ENCODE measurements around the gene MRE11. TPM values are rescaled to one million over a fixed set of nuclear protein-coding genes. Genes with fewer than 3 reads are reported as not detected.
A peak's percentile ranks its signal among the peaks of the same experiment; 100 is the strongest.

Gene MRE11
- total RNA-seq, 1 donor from 2014 or later: 21.2 TPM

DNA sequence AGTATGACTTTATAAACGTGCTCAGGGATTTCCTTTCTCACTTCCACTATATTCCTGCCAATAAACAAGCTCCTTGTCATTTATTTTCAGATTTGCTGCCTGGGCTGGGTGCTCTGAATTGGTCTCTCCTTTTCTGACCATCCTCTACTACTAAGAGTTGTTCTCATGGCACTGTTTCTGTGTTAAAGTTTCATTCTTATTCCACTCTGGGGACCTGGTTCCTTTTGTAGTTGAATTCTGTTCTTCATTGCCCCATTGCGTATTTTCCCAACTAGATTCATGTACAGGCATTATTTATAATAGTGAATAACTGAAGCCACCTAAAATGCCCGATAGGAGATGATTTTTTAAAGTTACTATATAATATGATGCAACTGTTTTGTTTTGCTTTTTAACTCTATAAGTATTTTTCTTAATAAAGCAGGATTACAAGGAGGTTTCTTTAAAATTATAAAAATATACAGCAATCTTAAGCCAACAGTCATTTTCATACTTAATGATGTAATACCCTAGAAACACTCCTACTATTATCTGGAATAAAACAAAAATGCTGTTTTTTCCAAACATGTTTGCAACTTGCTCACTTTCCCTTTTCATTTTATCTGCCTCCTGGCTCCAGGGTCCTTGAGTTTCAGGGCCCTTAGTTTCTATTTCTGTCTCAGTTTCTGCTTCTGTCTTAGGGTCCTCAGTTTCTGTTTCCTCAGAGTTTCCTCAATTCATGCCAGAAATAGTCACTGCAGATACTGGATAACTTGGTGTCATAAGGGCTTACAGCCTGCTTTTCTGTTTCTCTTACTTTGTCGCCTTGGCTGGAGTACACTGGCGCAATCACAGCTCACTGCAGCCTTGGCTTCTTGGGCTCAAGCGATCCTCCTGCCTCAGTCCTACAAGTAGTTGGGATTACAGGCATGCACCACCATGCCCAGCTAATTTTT is 40.3 kb upstream of the MRE11 start:
- Mint-ChIP-seq H3K4me1 (ENCODE audit: unreplicated experiment) (peaks cover 21% of the 10 kb centered on the region), H3K9me3 (ENCODE audit: unreplicated experiment) (no peaks in the 10 kb centered on the region), H3K4me3 (ENCODE audit: unreplicated experiment) (no peak overlapping the region), H3K27ac (ENCODE audit: unreplicated experiment) (peak overlapping the region; percentile 11), H3K36me3 (ENCODE audit: unreplicated experiment) (no peaks in the 10 kb centered on the region), H3K27me3 (ENCODE audit: unreplicated experiment) (peaks cover 3% of the 10 kb centered on the region)
- no peak for DNase-seq (ENCODE audit: extremely low spot score, unreplicated experiment)
- TF ChIP-seq, protein P1, sequence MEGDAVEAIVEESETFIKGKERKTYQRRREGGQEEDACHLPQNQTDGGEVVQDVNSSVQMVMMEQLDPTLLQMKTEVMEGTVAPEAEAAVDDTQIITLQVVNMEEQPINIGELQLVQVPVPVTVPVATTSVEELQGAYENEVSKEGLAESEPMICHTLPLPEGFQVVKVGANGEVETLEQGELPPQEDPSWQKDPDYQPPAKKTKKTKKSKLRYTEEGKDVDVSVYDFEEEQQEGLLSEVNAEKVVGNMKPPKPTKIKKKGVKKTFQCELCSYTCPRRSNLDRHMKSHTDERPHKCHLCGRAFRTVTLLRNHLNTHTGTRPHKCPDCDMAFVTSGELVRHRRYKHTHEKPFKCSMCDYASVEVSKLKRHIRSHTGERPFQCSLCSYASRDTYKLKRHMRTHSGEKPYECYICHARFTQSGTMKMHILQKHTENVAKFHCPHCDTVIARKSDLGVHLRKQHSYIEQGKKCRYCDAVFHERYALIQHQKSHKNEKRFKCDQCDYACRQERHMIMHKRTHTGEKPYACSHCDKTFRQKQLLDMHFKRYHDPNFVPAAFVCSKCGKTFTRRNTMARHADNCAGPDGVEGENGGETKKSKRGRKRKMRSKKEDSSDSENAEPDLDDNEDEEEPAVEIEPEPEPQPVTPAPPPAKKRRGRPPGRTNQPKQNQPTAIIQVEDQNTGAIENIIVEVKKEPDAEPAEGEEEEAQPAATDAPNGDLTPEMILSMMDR (IDR thresholded peaks at IDR 0.05): no peak

DNA sequence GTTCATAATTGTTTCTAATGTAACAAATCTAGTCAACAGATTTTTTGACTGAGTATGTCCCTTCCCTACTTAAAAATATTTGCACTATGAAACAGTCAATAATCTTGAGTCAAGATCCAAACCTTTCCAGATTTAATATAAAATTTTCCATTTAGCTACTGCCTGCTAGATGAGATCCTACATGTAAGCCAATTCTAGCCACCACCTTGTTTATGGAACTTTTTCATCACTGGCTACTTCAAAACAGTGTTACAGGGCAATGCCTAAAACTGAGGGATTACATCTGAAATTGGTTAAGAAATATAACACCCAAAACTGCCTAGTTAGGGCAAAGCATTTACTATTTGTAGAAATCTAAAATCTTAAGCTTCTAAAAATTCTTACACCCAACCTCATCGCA is 39.6 kb upstream of the MRE11 start:
- H3K27ac Mint-ChIP-seq (ENCODE audit: unreplicated experiment): no peak overlapping the region
- TF ChIP-seq, protein P1 (IDR thresholded peaks at IDR 0.05): no peak
- no peaks in the 10 kb centered on the region for H3K36me3 Mint-ChIP-seq (ENCODE audit: unreplicated experiment)
- no peak for DNase-seq (ENCODE audit: extremely low spot score, unreplicated experiment)
- H3K4me3 Mint-ChIP-seq (ENCODE audit: unreplicated experiment): no peak overlapping the region
- no peaks in the 10 kb centered on the region for H3K9me3 Mint-ChIP-seq (ENCODE audit: unreplicated experiment)
- H3K4me1 Mint-ChIP-seq (ENCODE audit: unreplicated experiment): peaks cover 21% of the 10 kb centered on the region
- H3K27me3 Mint-ChIP-seq (ENCODE audit: unreplicated experiment): peaks cover 3% of the 10 kb centered on the region

DNA sequence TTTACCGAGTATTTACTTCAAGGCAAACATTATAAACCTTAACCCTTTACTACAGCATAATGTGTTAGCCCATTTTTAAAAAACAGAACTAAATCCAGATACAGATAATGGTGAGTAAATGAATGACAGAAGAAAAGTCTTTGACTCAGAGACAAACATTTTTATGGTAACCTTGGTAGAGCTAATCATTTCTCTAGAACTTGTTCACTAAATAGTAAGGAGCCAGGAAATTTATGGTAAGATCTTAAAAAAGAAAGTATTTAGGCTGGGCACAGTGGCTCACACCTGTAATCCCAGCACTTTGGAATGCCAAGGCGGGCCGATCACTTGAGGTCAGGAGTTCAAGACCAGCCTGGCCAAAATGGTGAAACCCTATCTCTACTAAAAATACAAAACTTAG is 38.6 kb upstream of the MRE11 start:
- Mint-ChIP-seq H3K27me3 (ENCODE audit: unreplicated experiment) (peaks cover 3% of the 10 kb centered on the region), H3K4me3 (ENCODE audit: unreplicated experiment) (no peak overlapping the region), H3K36me3 (ENCODE audit: unreplicated experiment) (no peaks in the 10 kb centered on the region), H3K27ac (ENCODE audit: unreplicated experiment) (no peak overlapping the region), H3K9me3 (ENCODE audit: unreplicated experiment) (no peaks in the 10 kb centered on the region), H3K4me1 (ENCODE audit: unreplicated experiment) (peaks cover 15% of the 10 kb centered on the region)
- TF ChIP-seq, protein P1 (IDR thresholded peaks at IDR 0.05): no peak
- DNase-seq (ENCODE audit: extremely low spot score, unreplicated experiment): no peak

DNA sequence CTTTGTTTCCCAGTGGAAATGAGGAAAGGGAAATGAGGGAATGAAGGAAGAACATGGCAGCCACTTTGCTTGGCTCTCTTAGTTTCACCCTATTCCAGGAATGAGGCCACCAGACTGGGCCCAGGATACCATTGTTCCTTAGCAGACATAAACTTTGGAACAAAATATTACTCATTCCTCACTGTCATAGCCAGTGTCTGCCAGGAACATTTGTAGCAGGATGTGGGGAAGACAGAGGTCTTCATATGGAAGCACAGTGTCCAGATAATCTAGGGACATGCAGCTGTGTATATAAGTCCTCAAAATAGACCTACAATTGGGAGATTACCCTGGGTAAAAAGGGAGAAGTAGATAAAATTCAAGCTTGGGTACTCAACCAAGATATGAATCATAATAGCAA is 34.9 kb upstream of the MRE11 start:
- no peak for DNase-seq (ENCODE audit: extremely low spot score, unreplicated experiment)
- Mint-ChIP-seq H3K36me3 (ENCODE audit: unreplicated experiment) (no peaks in the 10 kb centered on the region), H3K4me1 (ENCODE audit: unreplicated experiment) (peaks cover 14% of the 10 kb centered on the region)

More for the DNA sequence above, 34.9 kb upstream of the MRE11 start:
- no peaks in the 10 kb centered on the region for H3K9me3 Mint-ChIP-seq (ENCODE audit: unreplicated experiment)
- H3K4me3 Mint-ChIP-seq (ENCODE audit: unreplicated experiment): no peak overlapping the region
- H3K27ac Mint-ChIP-seq (ENCODE audit: unreplicated experiment): no peak overlapping the region
- H3K27me3 Mint-ChIP-seq (ENCODE audit: unreplicated experiment): peaks cover 3% of the 10 kb centered on the region
- TF ChIP-seq, protein P1 (IDR thresholded peaks at IDR 0.05): no peak
